ENCODE results near the gene CASQ2. TPM values are rescaled to one million over a fixed set of nuclear protein-coding genes. Genes with fewer than 3 reads are reported as not detected.

The CASQ2 gene
- polyA plus RNA-seq, 3 donors, result 0.84 to 12.9 (median 3.4) TPM

DNA sequence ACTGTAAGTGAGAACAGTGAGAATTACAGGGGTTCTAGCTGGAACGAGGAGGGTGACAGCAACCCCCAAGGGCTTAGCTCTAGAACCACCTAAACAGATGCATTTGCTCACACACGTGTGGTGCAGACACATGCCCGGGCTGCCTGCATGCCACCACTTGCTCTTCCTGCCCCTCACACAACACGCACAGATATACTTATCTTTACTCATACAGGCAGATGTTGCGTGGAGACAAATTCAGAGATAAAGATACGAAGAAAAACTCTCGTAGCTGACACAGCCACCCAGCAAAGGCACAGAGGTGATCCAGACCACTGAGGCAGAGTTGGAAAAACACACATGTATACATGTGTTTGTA is 113.2 kb downstream of the CASQ2 start:
- no peak overlapping the region for H3K27ac ChIP-seq (ENCODE audit: low read depth, low read length)
- WGBS, 3 donors, result 44 to 54% (median 46%) methylated on average over 7 of the region's 7 CpGs

DNA sequence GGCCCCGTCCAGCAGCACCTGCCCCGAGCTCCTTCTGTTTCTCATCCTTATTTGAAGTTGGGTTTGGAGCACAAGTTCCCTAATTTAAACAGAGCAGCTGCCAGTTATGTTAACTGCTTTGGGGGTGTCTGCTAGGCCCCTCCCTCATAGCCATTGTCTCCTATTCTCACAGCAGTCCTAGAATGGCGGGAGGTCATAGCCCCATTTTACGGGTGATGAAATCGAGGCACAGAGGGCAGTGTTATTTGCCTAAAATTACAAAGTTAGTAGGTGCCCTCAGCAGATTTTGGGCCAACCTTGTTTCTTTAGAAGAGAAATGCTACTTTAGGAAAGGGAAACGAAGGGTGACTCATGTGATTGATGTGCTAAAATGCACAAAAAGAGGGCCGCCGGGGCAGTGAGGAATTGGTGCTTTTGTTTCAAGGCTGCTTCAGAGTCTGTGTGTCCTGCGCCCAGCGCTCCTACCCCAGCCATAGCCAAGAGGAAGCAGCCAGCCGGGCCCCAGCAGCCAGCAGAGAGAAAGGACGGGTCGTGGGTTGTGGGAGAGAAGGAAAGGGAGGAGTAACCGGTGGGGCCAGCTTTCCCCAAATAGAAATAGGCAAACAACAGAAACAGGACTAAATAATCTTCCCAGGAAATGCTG is 113.7 kb downstream of the CASQ2 start:
- no peak overlapping the region for H3K27ac ChIP-seq (ENCODE audit: low read depth, low read length)
- 32 to 45% (median 37%) methylated on average over 14 of the region's 14 CpGs for WGBS, 3 donors

DNA sequence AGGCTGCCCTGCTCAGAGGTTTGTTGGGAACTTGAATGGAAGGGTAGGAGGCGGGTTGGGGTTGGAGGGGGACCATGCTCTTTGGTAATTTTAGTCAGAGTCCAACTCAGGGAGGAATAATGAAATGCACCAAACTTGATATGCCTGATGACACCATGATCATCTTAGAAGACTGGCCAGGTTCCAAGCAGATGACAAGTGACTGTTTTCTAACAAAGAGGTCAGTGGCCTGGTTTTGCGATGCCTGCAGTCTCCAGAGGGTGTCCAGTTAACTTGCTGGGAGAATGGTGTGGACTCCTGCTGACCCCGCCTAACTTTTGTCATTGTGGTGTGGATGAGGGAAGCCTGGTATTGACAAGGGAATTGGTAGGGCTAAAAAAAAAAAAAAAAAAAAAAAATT is 114.4 kb downstream of the CASQ2 start:
- no peak overlapping the region for H3K27ac ChIP-seq (ENCODE audit: low read depth, low read length)
- 90 to 93% (median 91%) methylated on average over 3 of the region's 3 CpGs for WGBS, 3 donors

DNA sequence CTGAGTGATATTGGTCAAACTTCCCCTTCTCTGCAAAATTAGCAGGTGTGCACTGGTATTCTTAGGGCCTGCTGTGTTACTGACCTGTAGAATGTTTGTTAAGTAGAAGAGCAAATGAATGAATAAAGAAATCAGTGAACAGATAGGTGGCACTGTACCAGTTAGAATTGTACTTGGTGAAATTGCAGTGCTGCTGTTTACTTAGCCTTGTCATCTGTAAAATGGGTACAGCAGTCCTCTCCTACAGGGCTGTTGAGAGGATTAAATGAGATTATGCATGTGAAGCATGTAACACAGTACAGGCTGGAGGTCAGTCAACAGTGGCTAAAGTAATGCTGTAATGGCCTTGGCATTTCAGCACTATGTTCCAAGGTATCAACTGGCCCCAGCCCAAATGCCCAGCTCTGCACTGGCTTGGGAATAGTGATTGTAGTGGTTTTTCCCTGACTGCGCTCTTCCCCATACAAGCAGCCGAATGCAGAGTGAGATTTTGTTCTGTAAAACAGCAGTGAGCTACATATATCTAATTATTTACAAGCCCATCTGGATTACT is 116.2 kb downstream of the CASQ2 start:
- H3K27ac ChIP-seq (ENCODE audit: low read depth, low read length), result no peak overlapping the region
- WGBS, 3 donors, result 72 to 97% (median 95%) methylated on average over 2 of the region's 2 CpGs

DNA sequence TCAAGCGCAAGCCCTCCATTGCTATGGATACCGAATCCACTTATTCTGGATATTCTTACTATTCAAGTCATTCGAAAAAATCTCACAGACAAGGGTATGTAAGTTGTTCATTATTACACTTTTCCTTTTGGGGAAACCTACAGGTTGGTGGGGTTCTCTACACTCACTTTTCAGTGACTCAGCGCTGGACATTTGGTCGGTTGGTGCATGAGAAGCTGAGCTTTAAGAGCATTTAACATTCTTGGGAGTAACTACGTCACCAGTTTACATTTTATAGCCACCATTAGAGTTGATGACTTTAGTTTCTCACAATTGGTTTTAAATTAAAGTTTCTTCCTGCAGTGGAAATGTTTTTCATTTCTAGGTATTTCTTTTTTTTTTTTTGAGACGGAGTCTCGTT is 117.1 kb downstream of the CASQ2 start:
- H3K27ac ChIP-seq (ENCODE audit: low read depth, low read length), result no peak overlapping the region
- WGBS, 3 donors, result 95% methylated on average over 8 of the region's 8 CpGs

DNA sequence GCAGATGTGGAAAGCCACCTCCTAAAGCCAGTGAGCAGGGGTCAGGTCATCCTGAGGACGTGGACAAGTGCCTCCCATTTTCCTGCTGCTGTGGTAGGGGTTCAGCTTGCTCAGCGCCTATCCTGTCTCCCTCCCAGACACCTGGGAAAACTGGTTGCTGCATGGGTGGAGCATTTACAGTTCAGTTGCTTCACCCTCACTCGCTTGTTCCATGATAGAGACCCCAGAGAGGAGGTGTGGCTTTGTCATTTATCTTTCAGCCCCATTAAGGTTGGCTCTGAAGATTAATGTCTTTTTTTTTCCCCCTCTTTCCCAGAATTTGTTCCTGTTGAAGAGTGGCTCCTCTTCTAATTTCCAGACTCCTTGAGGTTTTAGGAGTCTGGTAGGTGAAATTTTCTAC is 117.6 kb downstream of the CASQ2 start:
- no peak overlapping the region for H3K27ac ChIP-seq (ENCODE audit: low read depth, low read length)
- WGBS, 3 donors, result 64 to 78% (median 76%) methylated on average over 3 of the region's 3 CpGs

Other genes with a start within 250 kb of the CASQ2 start
- 1 to 10 TPM; 2.2 to 4.0 (median 2.5) TPM for gene VANGL1, start 126.7 kb downstream of the CASQ2 start, polyA plus RNA-seq
- gene NHLH2, start 72.4 kb upstream of the CASQ2 start, polyA plus RNA-seq, result under 1 TPM in 1 of 3 donors, not detected in 2; 0.02 TPM
- gene SLC22A15, start 207.8 kb upstream of the CASQ2 start, polyA plus RNA-seq, result 1 to 10 TPM in 2 of 3 donors, under 1 TPM in 1; 0.86 to 2.2 (median 1.6) TPM

Data from adipose tissue (tissue), 3 donors.